Prostate gland (tissue), 2 donors: ENCODE measurements around the gene SLC25A48. TPM values are rescaled to one million over a fixed set of nuclear protein-coding genes. Genes with fewer than 3 reads are reported as not detected.

Source experiments
- DNase-seq: peaks from one replicate; pipeline ENCODE4 v3.0.0-alpha.2; 2019; ENCODE audit warnings: low spot score
- H3K27ac ChIP-seq, 2 donors: fragments of 200-600 bp; sonication (generic); 2 replicates each; pipeline ENCODE4 v1.5.1; 2017 to 2019
- H3K27me3 ChIP-seq: fragments of 200-600 bp; sonication (generic); replicated peaks from 2 replicates; pipeline ENCODE4 v1.5.1; 2019; ENCODE audit not compliant: insufficient read depth
- H3K36me3 ChIP-seq, 2 donors: fragments of 200-600 bp; sonication (generic); 1 replicate in 1 of 2; 2 replicates in 1 of 2; pipeline versions ENCODE4 v1.5.1 to v1.8.1; 2017 to 2019
- H3K4me1 ChIP-seq: fragments of 200-600 bp; sonication (generic); replicated peaks from 2 replicates; pipeline ENCODE4 v1.5.1; 2019
- H3K4me3 ChIP-seq, 2 donors: fragments of 200-600 bp; sonication (generic); 2 replicates each; pipeline ENCODE4 v1.5.1; 2017 to 2019
- H3K9me3 ChIP-seq: fragments of 200-600 bp; sonication (generic); 2 replicates; pipeline ENCODE4 v1.5.1; 2017
- POLR2A ChIP-seq: fragments of 450-650 bp; IDR thresholded peaks from one replicate; pipeline ENCODE4 v1.6.1; 2016; ENCODE audit warnings: antibody characterized with exemption, mild to moderate bottlenecking
- POLR2AphosphoS5 ChIP-seq: sonication (generic); formaldehyde crosslinking; IDR thresholded peaks from one replicate; pipeline ENCODE4 v1.6.1; 2017; ENCODE audit warnings: antibody characterized with exemption
- WGBS: methylation state at CpG from one replicate; pipeline ENCODE4 v1.1.5; 2018; 5-methylcytosine and 5-hydroxymethylcytosine counted together
- intact Hi-C: fragments of 100-400 bp; cut with DNase I; formaldehyde crosslinking; loops from one replicate; pipeline ENCODE4 v1.14.2; 2022
- total RNA-seq, 2 donors: library from RNA; depleted of rRNA; stranded (reverse); fragments of >200 nt; gene quantifications; one replicate each; pipeline ENCODE4 v1.1.0, GENCODE V29; 2016
- TF ChIP-seq, protein P1 (sequence below), 4 experiments: fragments of 200-600 bp in 2 of 4; fragments of 450-650 bp in 2 of 4; sonication (generic) in 2 of 4; IDR thresholded peaks; 1 replicate in 3 of 4; 2 replicates in 1 of 4; pipeline ENCODE4 v1.5.1; 2016 to 2019; ENCODE audit warnings: antibody characterized with exemption in 4 of 4, mild to moderate bottlenecking in 2 of 4, moderate library complexity in 2 of 4

SLC25A48 gene
- total RNA-seq, 2 donors from 2014 or later: 0.77 to 0.85 TPM

DNA sequence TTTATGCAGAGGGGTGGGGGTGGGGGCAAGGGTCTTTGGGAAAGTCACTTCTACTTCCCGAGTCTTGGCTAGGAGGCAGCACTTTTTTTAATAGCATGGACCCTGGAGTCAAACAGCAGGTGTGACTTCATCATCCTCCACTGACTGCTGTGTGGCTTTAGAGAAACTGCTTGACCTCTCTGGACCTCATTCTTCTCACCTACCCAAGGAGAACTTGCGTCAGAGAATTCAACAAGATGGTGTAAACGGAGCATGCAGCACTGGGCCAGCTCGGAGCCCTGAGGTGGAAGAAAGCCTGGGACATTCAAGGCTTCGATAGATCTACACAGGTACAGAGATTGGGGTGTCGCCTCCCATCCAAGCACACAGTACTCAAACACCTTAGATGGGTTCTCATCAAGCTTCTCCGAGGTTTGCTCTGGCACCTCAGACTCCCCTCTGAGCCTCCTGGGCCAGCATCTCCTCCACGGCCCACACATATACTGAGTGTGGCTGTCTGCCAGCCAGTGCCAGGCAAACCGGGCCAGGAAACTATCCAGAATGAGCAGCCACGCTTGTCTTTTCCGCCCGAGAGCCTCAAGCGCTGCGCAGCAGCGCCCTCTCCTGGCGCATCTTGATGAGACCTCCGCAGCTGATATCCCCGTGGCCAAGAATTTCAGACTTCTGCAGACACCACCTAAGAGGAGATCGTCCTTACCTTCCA, 4.6 kb upstream of the SLC25A48 start:
- peak; percentile 71 for DNase-seq

DNA sequence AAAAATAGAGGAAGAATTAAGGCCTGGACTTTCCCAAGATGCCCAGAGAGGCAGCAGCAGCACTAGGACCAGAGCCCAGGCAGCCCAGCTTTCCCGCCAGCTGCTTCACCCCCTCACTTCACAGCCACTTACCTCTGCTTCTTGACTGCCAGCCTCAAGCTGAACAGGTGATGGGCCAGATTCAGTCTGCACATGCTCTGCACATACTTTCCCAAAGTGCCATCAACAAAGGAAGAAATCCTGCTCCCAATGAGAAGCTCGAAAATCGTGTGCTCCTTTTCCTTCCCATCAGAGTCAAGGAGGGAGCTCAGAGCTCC, 4.1 kb upstream of the SLC25A48 start:
- Histone ChIP-seq H3K27ac (no peak overlapping the region), H3K27me3 (peaks cover 3% of the 10 kb centered on the region), H3K9me3 (no peaks in the 10 kb centered on the region), H3K4me1 (no peaks in the 10 kb centered on the region), H3K4me3 (no peak overlapping the region), H3K36me3 (no peaks in the 10 kb centered on the region)
- intact Hi-C loops: loop anchor here (1.0 kb wide), 1 partner anchor 270 kb away; no protein-coding TSS in a partner anchor
- no peak for DNase-seq
- TF ChIP-seq POLR2A (no peak), POLR2AphosphoS5 (no peak)
- TF ChIP-seq, protein P1, sequence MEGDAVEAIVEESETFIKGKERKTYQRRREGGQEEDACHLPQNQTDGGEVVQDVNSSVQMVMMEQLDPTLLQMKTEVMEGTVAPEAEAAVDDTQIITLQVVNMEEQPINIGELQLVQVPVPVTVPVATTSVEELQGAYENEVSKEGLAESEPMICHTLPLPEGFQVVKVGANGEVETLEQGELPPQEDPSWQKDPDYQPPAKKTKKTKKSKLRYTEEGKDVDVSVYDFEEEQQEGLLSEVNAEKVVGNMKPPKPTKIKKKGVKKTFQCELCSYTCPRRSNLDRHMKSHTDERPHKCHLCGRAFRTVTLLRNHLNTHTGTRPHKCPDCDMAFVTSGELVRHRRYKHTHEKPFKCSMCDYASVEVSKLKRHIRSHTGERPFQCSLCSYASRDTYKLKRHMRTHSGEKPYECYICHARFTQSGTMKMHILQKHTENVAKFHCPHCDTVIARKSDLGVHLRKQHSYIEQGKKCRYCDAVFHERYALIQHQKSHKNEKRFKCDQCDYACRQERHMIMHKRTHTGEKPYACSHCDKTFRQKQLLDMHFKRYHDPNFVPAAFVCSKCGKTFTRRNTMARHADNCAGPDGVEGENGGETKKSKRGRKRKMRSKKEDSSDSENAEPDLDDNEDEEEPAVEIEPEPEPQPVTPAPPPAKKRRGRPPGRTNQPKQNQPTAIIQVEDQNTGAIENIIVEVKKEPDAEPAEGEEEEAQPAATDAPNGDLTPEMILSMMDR (IDR thresholded peaks at IDR 0.05): no peak
- WGBS: 80% methylated on average over 3 of the region's 3 CpGs

More for the DNA sequence above, 4.6 kb upstream of the SLC25A48 start:
- H3K4me3 ChIP-seq: no peak overlapping the region
- intact Hi-C loops: loop anchor here (1.0 kb wide), 1 partner anchor 270 kb away; no protein-coding TSS in a partner anchor
- no peaks in the 10 kb centered on the region for H3K36me3 ChIP-seq
- H3K4me1 ChIP-seq: no peaks in the 10 kb centered on the region
- H3K9me3 ChIP-seq: no peaks in the 10 kb centered on the region
- H3K27me3 ChIP-seq: peaks cover 3% of the 10 kb centered on the region
- no peak overlapping the region for H3K27ac ChIP-seq
- TF ChIP-seq POLR2AphosphoS5 (peak; percentile 7), POLR2A (no peak)
- TF ChIP-seq, protein P1 (IDR thresholded peaks at IDR 0.05): peak; percentile 42 to 77 (median 74)
- WGBS: 29% methylated on average over 19 of the region's 19 CpGs

DNA sequence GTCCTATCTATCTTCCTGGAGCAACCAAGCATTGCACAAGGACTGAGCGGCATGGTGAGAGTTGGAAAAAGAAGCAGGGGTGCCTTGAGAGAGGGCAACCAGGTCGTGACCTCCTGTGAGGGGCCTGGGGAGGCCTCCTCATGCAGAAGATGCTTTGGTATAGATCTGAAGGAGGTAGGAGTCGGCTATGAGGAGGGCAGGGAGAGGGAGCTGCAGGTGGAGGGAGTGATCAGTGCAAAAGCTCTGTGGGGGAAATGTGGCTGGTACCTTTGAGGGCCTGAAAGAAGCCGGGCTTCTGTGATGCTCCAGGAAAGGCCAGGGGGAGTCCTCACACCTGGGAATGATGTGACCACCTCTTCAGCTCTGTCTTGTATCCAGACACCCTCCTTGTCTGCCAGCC, 3.6 kb upstream of the SLC25A48 start:
- Histone ChIP-seq H3K4me1 (no peaks in the 10 kb centered on the region), H3K36me3 (no peaks in the 10 kb centered on the region), H3K4me3 (no peak overlapping the region), H3K27ac (no peak overlapping the region), H3K27me3 (peaks cover 3% of the 10 kb centered on the region), H3K9me3 (no peaks in the 10 kb centered on the region)
- DNase-seq: no peak
- intact Hi-C loops: loop anchor here (1.0 kb wide), 1 partner anchor 271 kb away; no protein-coding TSS in a partner anchor
- 87% methylated on average over 4 of the region's 4 CpGs for WGBS
- TF ChIP-seq POLR2A: no peak
- TF ChIP-seq POLR2AphosphoS5: no peak
- TF ChIP-seq, protein P1 (IDR thresholded peaks at IDR 0.05): no peak

DNA sequence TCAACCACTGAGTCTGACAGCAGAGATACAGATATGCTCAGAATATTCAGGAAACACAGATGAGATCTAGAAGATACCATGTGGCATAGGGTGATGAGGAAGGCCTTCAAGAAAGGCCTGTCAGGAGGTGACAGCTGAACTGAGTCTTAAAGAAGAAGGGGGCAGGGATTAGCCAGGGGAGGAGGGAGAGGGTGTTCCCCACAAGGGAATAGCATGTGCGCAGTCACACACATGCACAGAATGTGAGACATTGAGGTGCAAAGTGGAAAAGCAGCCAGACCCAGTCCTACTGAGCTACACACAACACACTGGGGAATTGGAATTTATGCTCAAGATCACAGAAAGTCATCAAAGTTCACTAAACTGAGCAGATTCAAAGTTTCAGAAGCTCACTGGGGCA, 3.0 kb upstream of the SLC25A48 start:
- WGBS: 100% methylated on average over 1 of the region's 1 CpG
- Histone ChIP-seq H3K27me3 (peaks cover 3% of the 10 kb centered on the region), H3K4me3 (no peak overlapping the region), H3K9me3 (no peaks in the 10 kb centered on the region), H3K36me3 (no peaks in the 10 kb centered on the region), H3K4me1 (no peaks in the 10 kb centered on the region), H3K27ac (no peak overlapping the region)
- DNase-seq: no peak
- intact Hi-C loops: no loop called here
- TF ChIP-seq POLR2AphosphoS5: no peak
- TF ChIP-seq, protein P1 (IDR thresholded peaks at IDR 0.05): no peak
- TF ChIP-seq POLR2A: no peak
